Endothelial cell of umbilical vein (primary cell): ENCODE measurements around the gene PCDH17. TPM values are rescaled to one million over a fixed set of nuclear protein-coding genes. Genes with fewer than 3 reads are reported as not detected.

ENCODE experiments used
- BruUV-seq: library from RNA; stranded (reverse); fragments of 400-500 nt; replicated peaks from 2 replicates; lab custom pipeline; 2021; lab: Mats Ljungman, UMichigan
- CTCF ChIA-PET: fragments of 300-600, 350-600 bp; sonication (Branson Sonifier 250); formaldehyde crosslinking; loops from one replicate; lab custom pipeline; 2021; ENCODE audit warnings: antibody characterized with exemption, inconsistent platforms; lab: Charles Lee
- POLR2A ChIA-PET: fragments of 300-600, 350-600 bp; sonication (Branson Sonifier 250); formaldehyde crosslinking; loops from one replicate; lab custom pipeline; 2021; ENCODE audit warnings: antibody characterized with exemption, inconsistent platforms; lab: Charles Lee
- DNase-seq: peaks from one replicate; pipeline ENCODE4 v3.0.0-alpha.2; 2011; ENCODE audit warnings: low read depth, low spot score
- FAIRE-seq: peaks from 2 replicates; lab custom pipeline; 2011; peaks lifted over from hg19 to GRCh38; lab: Jason Lieb, UNC
- H2AFZ ChIP-seq: 2 replicates; pipeline ENCODE4 v1.6.0; 2012; ENCODE audit warnings: low read depth, low read length, control low read depth, inconsistent platforms
- H3K27ac ChIP-seq: 2 replicates; pipeline ENCODE4 v1.5.1; 2011; ENCODE audit warnings: low read depth, mild to moderate bottlenecking, control low read depth, low read length, moderate library complexity; ENCODE audit not compliant: insufficient read depth
- H3K27me3 ChIP-seq, 2 experiments: 2 replicates each; pipeline versions ENCODE4 v1.6.0 to v1.6.1; 2011; ENCODE audit warnings: low read length in 2 of 2, mixed read lengths in 1 of 2; ENCODE audit not compliant: control insufficient read depth in 2 of 2, insufficient read depth in 2 of 2
- H3K36me3 ChIP-seq, 2 experiments: 2 replicates in 1 of 2; 3 replicates in 1 of 2; pipeline ENCODE4 v1.5.1; 2011; ENCODE audit warnings: low read length in 2 of 2, mild to moderate bottlenecking in 1 of 2, moderate library complexity in 1 of 2; ENCODE audit not compliant: control insufficient read depth in 2 of 2, insufficient read depth in 2 of 2; ENCODE audit errors: extremely low read depth in 1 of 2
- H3K4me1 ChIP-seq: 3 replicates; pipeline ENCODE4 v1.5.1; 2011; ENCODE audit warnings: mild to moderate bottlenecking, low read length; ENCODE audit not compliant: control insufficient read depth, insufficient read depth; ENCODE audit errors: extremely low read depth
- H3K4me2 ChIP-seq: 2 replicates; pipeline ENCODE4 v1.6.1; 2011; ENCODE audit warnings: low read length, control low read depth, mixed read lengths; ENCODE audit not compliant: insufficient read depth
- H3K4me3 ChIP-seq, 3 experiments: fragments of 200-600 bp in 1 of 3; sonication (generic), shearing (Covaris generic) in 1 of 3; replicated peaks in 1 of 3; 2 replicates each; pipeline ENCODE4 v1.5.1; 2011 to 2016; ENCODE audit warnings: control low read depth in 3 of 3, low read length in 3 of 3, mild to moderate bottlenecking in 2 of 3, inconsistent platforms in 1 of 3, low read depth in 1 of 3, moderate library complexity in 1 of 3; ENCODE audit not compliant: insufficient read depth in 1 of 3
- H3K79me2 ChIP-seq: 2 replicates; pipeline ENCODE4 v1.6.0; 2012; ENCODE audit warnings: low read length, inconsistent platforms; ENCODE audit not compliant: control insufficient read depth, insufficient read depth
- H3K9ac ChIP-seq: replicated peaks from 2 replicates; pipeline ENCODE3; 2011; ENCODE audit warnings: low read length, control low read depth; ENCODE audit not compliant: insufficient read depth; ENCODE audit errors: extremely low read depth
- H3K9me1 ChIP-seq: replicated peaks from 3 replicates; pipeline ENCODE4 v1.6.0; 2011; ENCODE audit warnings: mild to moderate bottlenecking, low read length; ENCODE audit not compliant: control insufficient read depth, insufficient read depth; ENCODE audit errors: extremely low read depth
- H3K9me3 ChIP-seq: replicated peaks from 2 replicates; pipeline ENCODE4 v1.5.1; 2012; ENCODE audit warnings: low read length, inconsistent platforms; ENCODE audit not compliant: control insufficient read depth, insufficient read depth
- H4K20me1 ChIP-seq: replicated peaks from 2 replicates; pipeline ENCODE3; 2011; ENCODE audit warnings: mild to moderate bottlenecking, low read length; ENCODE audit not compliant: control insufficient read depth, insufficient read depth; ENCODE audit errors: extremely low read depth
- CTCF ChIP-seq, 2 donors: IDR thresholded peaks; 1 replicate in 1 of 2; 2 replicates in 1 of 2; pipeline ENCODE4 v1.5.1; 2011; ENCODE audit warnings: low read length in 2 of 2, mild to moderate bottlenecking in 2 of 2, moderate library complexity in 2 of 2, control low read depth in 1 of 2, inconsistent platforms in 1 of 2, low read depth in 1 of 2; ENCODE audit not compliant: insufficient read depth in 1 of 2; ENCODE audit errors: extremely low read depth in 1 of 2
- EZH2 ChIP-seq: IDR thresholded peaks from 2 replicates; pipeline ENCODE4 v1.6.1; 2012; ENCODE audit warnings: borderline replicate concordance, low read depth, mild to moderate bottlenecking, moderate library complexity, low read length, inconsistent platforms; ENCODE audit not compliant: severe bottlenecking
- FOS ChIP-seq: IDR thresholded peaks from 2 replicates; pipeline ENCODE4 v1.6.1; 2011; ENCODE audit warnings: mild to moderate bottlenecking, low read length, moderate library complexity, borderline replicate concordance; ENCODE audit not compliant: insufficient read depth
- GATA2 ChIP-seq: IDR thresholded peaks from 2 replicates; pipeline ENCODE4 v1.7.0; 2011; ENCODE audit warnings: low read depth, mild to moderate bottlenecking, moderate library complexity, mixed read lengths, low read length; ENCODE audit not compliant: insufficient read length, insufficient read depth
- JUN ChIP-seq: IDR thresholded peaks from 2 replicates; pipeline ENCODE4 v1.6.1; 2011; ENCODE audit warnings: borderline replicate concordance, low read depth; ENCODE audit not compliant: insufficient read length, insufficient read depth
- MAX ChIP-seq: IDR thresholded peaks from 2 replicates; pipeline ENCODE4 v1.6.1; 2011; ENCODE audit not compliant: insufficient read depth, insufficient read length
- MYC ChIP-seq: IDR thresholded peaks from one replicate; pipeline ENCODE4 v1.6.1; 2011; ENCODE audit warnings: mild to moderate bottlenecking, low read depth, low read length
- POLR2A ChIP-seq: IDR thresholded peaks from 2 replicates; pipeline ENCODE4 v1.6.1; 2012; ENCODE audit warnings: low read depth, mild to moderate bottlenecking, control low read depth, low read length
- POLR2AphosphoS5 ChIP-seq: IDR thresholded peaks from 2 replicates; pipeline ENCODE4 v1.6.1; 2012; ENCODE audit warnings: low read depth, mild to moderate bottlenecking, control low read depth, low read length, moderate library complexity; ENCODE audit not compliant: insufficient read depth
- dilution Hi-C: fragments of 300-500 bp; cut with MboI; formaldehyde crosslinking; loops from one replicate; pipeline ENCODE4 v1.15.0; 2019; ENCODE audit warnings: low sequenced_read_pairs; ENCODE audit not compliant: extremely low pct_ligation_motif_present
- intact Hi-C: fragments of 100-400 bp; cut with micrococcal nuclease; formaldehyde crosslinking; loops from one replicate; pipeline ENCODE4 v1.10.0; 2022
- polyA plus RNA-seq, 4 experiments: library from polyadenylated mRNA; depleted of rRNA in 3 of 4; stranded (reverse) in 3 of 4; unstranded in 1 of 4; fragments of >200 nt; gene quantifications; 2 replicates each; pipeline versions ENCODE4 v1.2.1 to v1.2.3, GENCODE V29; 2011 to 2012; ENCODE audit warnings: missing spikeins in 1 of 4
- total RNA-seq: library from RNA; stranded (reverse); gene quantifications from 2 replicates; pipeline ENCODE4 v1.2.3, GENCODE V29; 2021

Gene PCDH17
- total and polyA plus RNA-seq, 2 donors (not counting 3 experiments of a cell fraction or from before 2014, with no cell fraction given) = 2.1 to 4.2 TPM

GRCh38 chr13:57641051-57641450, 9.5 kb downstream of the PCDH17 start:
- no peaks in the 10 kb centered on the region for H3K9me1 ChIP-seq
- intact Hi-C loops (no loop called here), dilution Hi-C loops (no loop called here)
- no peak overlapping the region for H3K27ac ChIP-seq
- H3K36me3 ChIP-seq = no peaks in the 10 kb centered on the region
- no peak overlapping the region for H3K4me2 ChIP-seq
- no peak for FAIRE-seq
- no TSS peak for BruUV-seq
- TF ChIP-seq MAX = no peak
- no peak for DNase-seq
- H3K9me3 ChIP-seq = no peaks in the 10 kb centered on the region
- H3K9ac ChIP-seq = no peak overlapping the region
- no peaks in the 10 kb centered on the region for H3K27me3 ChIP-seq
- ChIA-PET CTCF (interaction anchor here (1.5 to 1.8 kb wide), 2 partner anchors 8 to 16 kb away, joined by 3 to 8 read pairs; no protein-coding TSS in a partner anchor), POLR2A (no interaction called here)
- no peak overlapping the region for H3K4me3 ChIP-seq
- H4K20me1 ChIP-seq = no peaks in the 10 kb centered on the region
- no peaks in the 10 kb centered on the region for H3K4me1 ChIP-seq
- H2AFZ ChIP-seq = no peak overlapping the region
- no peaks in the 10 kb centered on the region for H3K79me2 ChIP-seq

- DNase-seq (no peak), FAIRE-seq (no peak)
- Histone ChIP-seq H3K36me3 (no peaks in the 10 kb centered on the region), H3K27me3 (no peaks in the 10 kb centered on the region), H3K4me3 (no peak overlapping the region), H3K4me2 (no peak overlapping the region), H3K27ac (no peak overlapping the region), H4K20me1 (no peaks in the 10 kb centered on the region), H3K9ac (no peak overlapping the region), H3K9me3 (no peaks in the 10 kb centered on the region), H3K9me1 (no peaks in the 10 kb centered on the region), H3K4me1 (no peaks in the 10 kb centered on the region), H3K79me2 (no peaks in the 10 kb centered on the region), H2AFZ (no peak overlapping the region)
- no TSS peak for BruUV-seq
- intact Hi-C loops (no loop called here), dilution Hi-C loops (no loop called here)
- ChIA-PET POLR2A (no interaction called here), CTCF (interaction anchor here (1.5 kb wide), 1 partner anchor 10 kb away, joined by 5 read pairs; no protein-coding TSS in a partner anchor)
- TF ChIP-seq EZH2 (no peak), CTCF (IDR thresholded peaks at IDR 0.05; ENCODE audit: extremely low read depth in 1 of 2, insufficient read depth in 1 of 2, low read depth in 1 of 2, low read length in 2 of 2) (no peak), MAX (no peak), FOS (no peak), POLR2AphosphoS5 (no peak), POLR2A (no peak), MYC (no peak), GATA2 (no peak), JUN (no peak)
These were observed 12.6 kb downstream of the PCDH17 start for GRCh38 chr13:57644106-57644505.
